BLaER1 (cell line): ENCODE results near the gene P2RX7.

Experiments
- H3K27ac ChIP-seq: shearing (Covaris generic); formaldehyde crosslinking; 2 replicates; pipeline ENCODE4 v1.8.1; 2022
- H3K27me3 ChIP-seq: shearing (Covaris generic); formaldehyde crosslinking; 2 replicates; pipeline ENCODE4 v1.8.1; 2022
- H3K36me3 ChIP-seq: shearing (Covaris generic); formaldehyde crosslinking; 2 replicates; pipeline ENCODE4 v1.8.1; 2022
- H3K4me1 ChIP-seq: shearing (Covaris generic); formaldehyde crosslinking; 2 replicates; pipeline ENCODE4 v1.8.1; 2022
- H3K4me2 ChIP-seq: shearing (Covaris generic); formaldehyde crosslinking; 2 replicates; pipeline ENCODE4 v1.8.1; 2022
- H3K4me3 ChIP-seq: shearing (Covaris generic); formaldehyde crosslinking; 2 replicates; pipeline ENCODE4 v1.8.1; 2022
- H3K9ac ChIP-seq: shearing (Covaris generic); formaldehyde crosslinking; 2 replicates; pipeline ENCODE4 v1.8.1; 2022
- H3K9me3 ChIP-seq: shearing (Covaris generic); formaldehyde crosslinking; 2 replicates; pipeline ENCODE4 v1.8.1; 2022
- H4K20me1 ChIP-seq: shearing (Covaris generic); formaldehyde crosslinking; 2 replicates; pipeline ENCODE4 v1.8.1; 2022
- Cebpa-rat ChIP-seq: shearing (Covaris generic); IDR thresholded peaks from 2 replicates; pipeline ENCODE4 v1.8.1; 2022

P2RX7 gene

GRCh38 chr12:121167232-121167820 lies 34.6 kb downstream of the P2RX7 start:
- Histone ChIP-seq H3K4me2 (no peak overlapping the region), H3K4me3 (no peak overlapping the region), H3K27ac (no peak overlapping the region), H3K9me3 (no peaks in the 10 kb centered on the region), H3K27me3 (no peaks in the 10 kb centered on the region), H3K4me1 (no peaks in the 10 kb centered on the region), H3K9ac (no peak overlapping the region), H4K20me1 (no peaks in the 10 kb centered on the region), H3K36me3 (peaks cover 32% of the 10 kb centered on the region)
- 0 out of 2 replicates have a peak, but pooled peaks have one; percentile 50 for TF ChIP-seq Cebpa-rat

- H3K27me3 ChIP-seq, result no peaks in the 10 kb centered on the region
- H3K9ac ChIP-seq, result no peak overlapping the region
- peaks cover 31% of the 10 kb centered on the region for H3K36me3 ChIP-seq
- no peak overlapping the region for H3K27ac ChIP-seq
- no peak overlapping the region for H3K4me3 ChIP-seq
- no peaks in the 10 kb centered on the region for H4K20me1 ChIP-seq
- no peak for TF ChIP-seq Cebpa-rat
- H3K4me1 ChIP-seq, result no peaks in the 10 kb centered on the region
- no peaks in the 10 kb centered on the region for H3K9me3 ChIP-seq
- no peak overlapping the region for H3K4me2 ChIP-seq
Measured at GRCh38 chr12:121167951-121168350, 35.3 kb downstream of the P2RX7 start.

- Histone ChIP-seq H3K4me1 (no peaks in the 10 kb centered on the region), H3K9ac (no peak overlapping the region), H3K4me3 (no peak overlapping the region), H3K4me2 (no peak overlapping the region), H4K20me1 (no peaks in the 10 kb centered on the region), H3K36me3 (peaks cover 25% of the 10 kb centered on the region), H3K27ac (no peak overlapping the region), H3K9me3 (no peaks in the 10 kb centered on the region), H3K27me3 (no peaks in the 10 kb centered on the region)
- TF ChIP-seq Cebpa-rat, result no peak
Measured at GRCh38 chr12:121170151-121170550, 37.5 kb downstream of the P2RX7 start.

GRCh38 chr12:121170611-121171260 lies 38.1 kb downstream of the P2RX7 start:
- Histone ChIP-seq H3K9ac (no peak overlapping the region), H3K4me1 (peaks cover 6% of the 10 kb centered on the region), H3K27me3 (no peaks in the 10 kb centered on the region), H4K20me1 (no peaks in the 10 kb centered on the region), H3K4me2 (no peak overlapping the region), H3K9me3 (no peaks in the 10 kb centered on the region), H3K27ac (no peak overlapping the region), H3K4me3 (no peak overlapping the region), H3K36me3 (peaks cover 19% of the 10 kb centered on the region)
- no peak for TF ChIP-seq Cebpa-rat

GRCh38 chr12:121172145-121172544 lies 39.5 kb downstream of the P2RX7 start:
- no peak overlapping the region for H3K4me2 ChIP-seq
- peaks cover 13% of the 10 kb centered on the region for H3K4me1 ChIP-seq
- H3K27me3 ChIP-seq, result no peaks in the 10 kb centered on the region
- no peak overlapping the region for H3K27ac ChIP-seq
- TF ChIP-seq Cebpa-rat, result no peak
- no peaks in the 10 kb centered on the region for H4K20me1 ChIP-seq
- no peaks in the 10 kb centered on the region for H3K9me3 ChIP-seq
- no peak overlapping the region for H3K4me3 ChIP-seq
- H3K36me3 ChIP-seq, result peaks cover 13% of the 10 kb centered on the region
- H3K9ac ChIP-seq, result no peak overlapping the region

- H3K9ac ChIP-seq, result no peak overlapping the region
- H3K9me3 ChIP-seq, result no peaks in the 10 kb centered on the region
- H3K27ac ChIP-seq, result no peak overlapping the region
- no peaks in the 10 kb centered on the region for H3K27me3 ChIP-seq
- no peaks in the 10 kb centered on the region for H4K20me1 ChIP-seq
- no peak for TF ChIP-seq Cebpa-rat
- H3K4me1 ChIP-seq, result peaks cover 13% of the 10 kb centered on the region
- H3K36me3 ChIP-seq, result peaks cover 5% of the 10 kb centered on the region; the same call in 1 of the 2 replicates
- H3K4me3 ChIP-seq, result no peak overlapping the region
- peak overlapping the region; percentile 33 for H3K4me2 ChIP-seq
Measured at GRCh38 chr12:121175383-121176119, 42.9 kb downstream of the P2RX7 start.

GRCh38 chr12:121176826-121177529 lies 44.3 kb downstream of the P2RX7 start:
- peaks cover 5% of the 10 kb centered on the region; the same call in 1 of the 2 replicates for H3K36me3 ChIP-seq
- no peak overlapping the region for H3K4me3 ChIP-seq
- no peak overlapping the region for H3K4me2 ChIP-seq
- H3K9me3 ChIP-seq, result peaks cover 10% of the 10 kb centered on the region
- no peaks in the 10 kb centered on the region for H4K20me1 ChIP-seq
- no peak for TF ChIP-seq Cebpa-rat
- no peak overlapping the region for H3K27ac ChIP-seq
- peaks cover 13% of the 10 kb centered on the region for H3K4me1 ChIP-seq
- H3K9ac ChIP-seq, result no peak overlapping the region
- no peaks in the 10 kb centered on the region for H3K27me3 ChIP-seq

- peaks cover 12% of the 10 kb centered on the region for H3K4me1 ChIP-seq
- TF ChIP-seq Cebpa-rat, result no peak
- no peak overlapping the region for H3K4me2 ChIP-seq
- peaks cover 13% of the 10 kb centered on the region for H3K9me3 ChIP-seq
- H3K27me3 ChIP-seq, result no peaks in the 10 kb centered on the region
- no peaks in the 10 kb centered on the region for H4K20me1 ChIP-seq
- H3K4me3 ChIP-seq, result no peak overlapping the region
- H3K36me3 ChIP-seq, result peaks cover 10% of the 10 kb centered on the region
- H3K9ac ChIP-seq, result no peak overlapping the region
- H3K27ac ChIP-seq, result no peak overlapping the region
Measured at GRCh38 chr12:121181181-121181580, 48.5 kb downstream of the P2RX7 start.

GRCh38 chr12:121182222-121182893 lies 49.7 kb downstream of the P2RX7 start:
- Histone ChIP-seq H3K27me3 (no peaks in the 10 kb centered on the region), H3K36me3 (peaks cover 6% of the 10 kb centered on the region), H3K9ac (no peak overlapping the region), H3K4me2 (no peak overlapping the region), H3K4me1 (peaks cover 9% of the 10 kb centered on the region; the same call in 1 of the 2 replicates), H3K9me3 (peaks cover 13% of the 10 kb centered on the region), H3K27ac (no peak overlapping the region), H3K4me3 (no peak overlapping the region), H4K20me1 (no peaks in the 10 kb centered on the region)
- no peak for TF ChIP-seq Cebpa-rat
